Panc1 (cell line): ENCODE data around the gene BICD1.

Experiments used
- CTCF ChIP-seq: fragments of 450-650 bp; IDR thresholded peaks from 2 replicates; pipeline ENCODE4 v1.5.1; 2017; ENCODE audit warnings: mild to moderate bottlenecking
- POLR2AphosphoS5 ChIP-seq: IDR thresholded peaks from 2 replicates; pipeline ENCODE4 v1.6.1; 2012; ENCODE audit warnings: mild to moderate bottlenecking, low read depth, low read length, moderate library complexity

- TF ChIP-seq POLR2AphosphoS5 (no peak), CTCF (no peak)
These were observed 146.6 kb downstream of the BICD1 start for GRCh38 chr12:32253154-32253790.
